HL-60 (cell line): ENCODE data around the gene BEND5.

Experiments used
- DNase-seq, 2 experiments: peaks; one replicate each; pipeline ENCODE4 v3.0.0-alpha.2; 2010 to 2020; ENCODE audit warnings: low read depth in 1 of 2, low spot score in 1 of 2
- H3K27ac ChIP-seq: fragments of 250-450 bp; sonication (Bioruptor Pico); replicated peaks from 2 replicates; pipeline ENCODE4 v1.5.1; 2020; ENCODE audit warnings: mild to moderate bottlenecking, moderate library complexity
- H3K27me3 ChIP-seq: fragments of 250-450 bp; sonication (Bioruptor Pico); 2 replicates; pipeline ENCODE4 v1.5.1; 2021; ENCODE audit warnings: mild to moderate bottlenecking, moderate library complexity; ENCODE audit not compliant: insufficient read depth, poor library complexity, severe bottlenecking
- H3K4me3 ChIP-seq: replicated peaks from 2 replicates; pipeline ENCODE4 v1.5.1; 2011; ENCODE audit warnings: mild to moderate bottlenecking, control low read depth, low read length; ENCODE audit not compliant: insufficient read depth
- CTCF ChIP-seq: IDR thresholded peaks from one replicate; pipeline ENCODE4 v1.5.1; 2011; ENCODE audit warnings: low read length, control low read depth, inconsistent platforms; ENCODE audit not compliant: insufficient read depth
- GABPA ChIP-seq: IDR thresholded peaks from 2 replicates; pipeline ENCODE4 v1.6.1; 2012; ENCODE audit warnings: low read depth
- POLR2AphosphoS5 ChIP-seq: IDR thresholded peaks from 2 replicates; pipeline ENCODE4 v1.6.1; 2012; ENCODE audit warnings: low read depth
- REST ChIP-seq: IDR thresholded peaks from 2 replicates; pipeline ENCODE4 v1.6.1; 2012; ENCODE audit warnings: low read depth; ENCODE audit not compliant: insufficient replicate concordance
- SPI1 ChIP-seq: IDR thresholded peaks from 2 replicates; pipeline ENCODE4 v1.6.1; 2012; ENCODE audit warnings: low read depth, mild to moderate bottlenecking, borderline replicate concordance

The BEND5 gene

DNA sequence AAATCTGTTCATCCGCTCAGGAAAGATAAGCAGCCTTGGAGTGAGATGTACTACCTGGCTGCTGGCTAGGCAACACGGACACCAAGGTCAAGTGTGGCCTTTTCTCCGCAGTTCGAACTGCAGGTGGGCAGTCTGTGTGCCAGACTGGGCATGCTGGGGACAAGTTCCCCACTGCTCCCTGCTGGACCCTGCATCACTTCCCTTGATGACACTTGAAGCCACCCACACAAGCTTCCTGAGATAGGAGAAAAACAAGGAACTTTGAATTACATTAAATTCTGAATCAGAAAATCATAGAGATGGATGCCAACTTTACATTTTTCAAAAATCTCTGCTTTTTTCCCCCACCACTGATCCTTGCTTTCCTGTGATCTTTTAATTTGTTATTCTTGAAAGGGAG is 38.3 kb downstream of the BEND5 start:
- no peak overlapping the region for H3K4me3 ChIP-seq
- H3K27ac ChIP-seq, result no peak overlapping the region
- TF ChIP-seq POLR2AphosphoS5, result no peak
- no peak for TF ChIP-seq CTCF
- TF ChIP-seq GABPA, result no peak
- no peak for TF ChIP-seq REST
- no peak for TF ChIP-seq SPI1
- DNase-seq, result no peak
- H3K27me3 ChIP-seq, result no peaks in the 10 kb centered on the region

DNA sequence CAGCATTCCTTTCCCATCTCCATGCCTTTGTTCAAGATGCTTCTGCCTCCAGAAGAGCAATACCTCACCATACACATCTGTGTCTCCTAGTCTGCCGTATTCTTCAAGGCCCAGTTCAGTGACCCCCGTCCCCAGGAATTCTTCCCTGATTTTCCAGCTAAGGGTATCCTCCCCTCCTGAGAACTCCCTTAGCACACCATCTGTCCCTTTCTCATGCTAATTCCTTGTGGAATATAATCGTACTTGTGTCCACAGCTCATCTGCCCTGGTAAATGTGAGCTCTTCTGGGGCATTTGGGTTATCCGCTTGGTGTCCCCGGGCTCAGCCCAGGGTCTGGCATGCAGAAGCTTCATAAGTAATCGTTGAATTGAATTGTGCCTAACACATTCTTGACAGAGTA is 40.9 kb downstream of the BEND5 start:
- TF ChIP-seq REST, result no peak
- TF ChIP-seq GABPA, result no peak
- no peak for TF ChIP-seq CTCF
- TF ChIP-seq POLR2AphosphoS5, result no peak
- TF ChIP-seq SPI1, result no peak
- Histone ChIP-seq H3K27me3 (no peaks in the 10 kb centered on the region), H3K27ac (no peak overlapping the region), H3K4me3 (no peak overlapping the region)
- DNase-seq, result no peak

- no peak for DNase-seq
- no peak for TF ChIP-seq GABPA
- no peak for TF ChIP-seq CTCF
- TF ChIP-seq SPI1, result no peak
- TF ChIP-seq POLR2AphosphoS5, result no peak
- no peak for TF ChIP-seq REST
- no peak overlapping the region for H3K27ac ChIP-seq
Observed at GRCh38 chr1:48730164-48730910, 46.4 kb downstream of the BEND5 start.

More at GRCh38 chr1:48730164-48730910, 46.4 kb downstream of the BEND5 start:
- Histone ChIP-seq H3K27me3 (no peaks in the 10 kb centered on the region), H3K4me3 (no peak overlapping the region)
